IPS-20b (cell line): ENCODE results near the gene GAS7.

Experiments used
- H3K27ac ChIP-seq: one replicate; pipeline ENCODE4 v1.5.1; 2013; ENCODE audit warnings: low read length
- H3K27me3 ChIP-seq: 2 replicates; pipeline ENCODE4 v1.6.1; 2013; ENCODE audit warnings: mild to moderate bottlenecking, low read length, inconsistent platforms; ENCODE audit not compliant: insufficient read depth
- H3K36me3 ChIP-seq: 2 replicates; pipeline ENCODE4 v1.6.1; 2013; ENCODE audit warnings: low read depth, mild to moderate bottlenecking, inconsistent platforms, low read length, moderate library complexity; ENCODE audit not compliant: insufficient read depth
- H3K4me1 ChIP-seq: 2 replicates; pipeline ENCODE4 v1.6.1; 2013; ENCODE audit warnings: mild to moderate bottlenecking, control low read depth, inconsistent platforms, low read length, moderate library complexity; ENCODE audit not compliant: insufficient read depth
- H3K4me3 ChIP-seq: 2 replicates; pipeline ENCODE4 v1.5.1; 2013; ENCODE audit warnings: mild to moderate bottlenecking, low read length, inconsistent platforms
- H3K9ac ChIP-seq: 2 replicates; pipeline ENCODE4 v1.6.1; 2013; ENCODE audit warnings: low read depth, mild to moderate bottlenecking, inconsistent platforms, low read length, moderate library complexity
- H3K9me3 ChIP-seq: 2 replicates; pipeline ENCODE4 v1.6.1; 2013; ENCODE audit warnings: mild to moderate bottlenecking, low read depth, low read length, inconsistent platforms; ENCODE audit not compliant: insufficient read depth

Gene GAS7

DNA sequence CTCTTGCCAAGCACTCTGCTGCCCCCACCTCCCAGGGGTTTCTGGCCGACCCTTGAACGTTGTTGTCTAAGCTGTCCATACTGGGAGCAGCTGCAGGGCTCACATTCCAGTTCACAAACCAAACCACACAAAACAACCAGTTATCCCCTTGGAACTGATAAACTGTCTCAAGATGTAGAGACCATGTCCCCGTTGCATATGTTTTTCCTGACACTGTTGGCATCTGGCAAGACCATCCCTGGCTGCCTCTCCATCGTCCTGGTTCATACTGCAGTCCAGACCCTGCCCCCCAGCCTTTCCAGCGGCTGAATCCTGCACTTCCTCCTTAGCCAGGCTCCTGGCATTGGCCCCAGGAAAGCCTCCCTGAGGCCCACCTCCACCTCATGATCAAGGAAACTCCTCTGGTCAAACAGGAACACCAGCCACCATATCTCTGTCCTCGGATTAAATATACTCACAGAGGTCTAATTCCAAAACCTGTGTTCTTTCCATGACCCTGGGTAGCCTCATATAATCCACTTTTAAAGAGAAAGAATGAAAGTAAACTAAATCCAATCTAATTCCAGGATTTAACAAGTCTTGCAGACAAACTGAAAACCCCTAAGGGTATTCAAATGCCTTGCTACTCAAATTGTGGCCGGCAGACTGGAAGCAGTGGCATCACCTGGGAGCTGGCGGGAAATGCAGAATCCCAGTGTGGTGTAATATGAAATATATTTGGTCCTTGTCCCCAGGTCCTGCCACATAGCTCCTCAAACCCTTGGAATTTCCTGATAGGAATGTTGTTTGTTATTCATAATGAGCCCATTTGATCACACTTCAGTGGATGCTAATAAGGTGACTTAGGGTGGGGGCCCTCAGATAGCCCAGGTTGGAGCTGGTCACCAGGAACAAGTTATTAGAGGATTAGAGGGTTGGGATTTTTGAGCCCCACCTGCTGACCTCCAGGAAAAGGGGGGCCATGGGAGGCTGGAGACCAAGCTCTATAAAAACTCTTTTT, 14.2 kb downstream of the GAS7 start:
- peaks cover 11% of the 10 kb centered on the region for H3K4me1 ChIP-seq
- no peak overlapping the region for H3K27ac ChIP-seq

DNA sequence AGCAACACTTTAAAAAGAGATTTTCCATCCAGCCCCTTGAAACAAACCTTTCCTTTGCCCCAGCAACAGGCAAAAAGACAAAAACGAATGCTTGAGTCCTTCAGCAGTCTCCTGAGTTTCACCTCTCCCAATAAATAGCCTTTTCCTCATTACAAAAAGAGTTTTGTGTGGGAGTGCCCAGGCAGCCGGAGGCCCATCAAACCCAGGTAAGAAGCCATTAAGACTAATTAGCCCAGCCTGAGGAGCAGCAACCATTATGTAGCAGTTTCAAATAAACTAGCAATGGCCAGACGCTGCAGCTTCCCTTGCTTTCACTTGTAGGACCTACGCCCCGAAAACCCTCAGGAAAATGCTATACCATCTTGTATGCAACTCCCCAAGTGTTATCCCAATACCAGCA, 15.6 kb downstream of the GAS7 start:
- no peak overlapping the region for H3K27ac ChIP-seq
- no peak overlapping the region for H3K9ac ChIP-seq
- no peaks in the 10 kb centered on the region for H3K27me3 ChIP-seq

More for the DNA sequence above, 14.2 kb downstream of the GAS7 start:
- no peak overlapping the region for H3K4me3 ChIP-seq
- H3K9ac ChIP-seq: no peak overlapping the region
- H3K9me3 ChIP-seq: no peaks in the 10 kb centered on the region
- no peaks in the 10 kb centered on the region for H3K36me3 ChIP-seq
- H3K27me3 ChIP-seq: no peaks in the 10 kb centered on the region

DNA sequence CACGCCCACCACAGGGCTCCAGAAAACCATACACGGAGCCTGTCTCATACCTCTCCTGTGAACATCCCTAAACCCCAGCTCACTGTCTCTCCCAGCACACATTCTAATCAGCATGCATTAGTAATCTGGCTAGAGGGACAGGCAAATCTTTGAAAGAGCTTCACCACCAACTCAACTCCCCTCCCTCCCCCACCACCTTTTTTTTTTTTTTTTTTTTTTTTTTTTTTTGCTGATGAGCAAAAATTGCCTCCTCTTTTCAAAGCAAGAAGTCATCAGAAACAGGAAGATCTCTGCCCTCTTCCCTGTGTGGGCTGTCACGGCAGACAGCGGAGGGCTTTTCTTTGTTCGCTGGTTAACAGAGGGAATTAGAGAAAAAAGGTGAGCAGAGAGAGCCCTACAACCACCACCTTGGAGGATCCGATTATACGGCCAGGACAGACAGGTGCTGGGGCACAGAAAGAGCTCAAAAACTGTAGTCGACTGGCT, 19.9 kb downstream of the GAS7 start:
- no peaks in the 10 kb centered on the region for H3K9me3 ChIP-seq

More for the DNA sequence above, 15.6 kb downstream of the GAS7 start:
- Histone ChIP-seq H3K4me3 (no peak overlapping the region), H3K9me3 (no peaks in the 10 kb centered on the region), H3K36me3 (no peaks in the 10 kb centered on the region), H3K4me1 (peaks cover 19% of the 10 kb centered on the region)

GRCh38 chr17:10177913-10178505, 20.4 kb downstream of the GAS7 start:
- no peak overlapping the region for H3K9ac ChIP-seq
- H3K27me3 ChIP-seq: no peaks in the 10 kb centered on the region
- 0 out of 2 replicates have a peak overlapping the region, but pooled peaks have one; percentile 14 for H3K4me3 ChIP-seq
- H3K4me1 ChIP-seq: peaks cover 27% of the 10 kb centered on the region
- H3K27ac ChIP-seq: no peak overlapping the region
- H3K9me3 ChIP-seq: no peaks in the 10 kb centered on the region
- no peaks in the 10 kb centered on the region for H3K36me3 ChIP-seq

More for the DNA sequence above, 19.9 kb downstream of the GAS7 start:
- H3K4me3 ChIP-seq: 0 out of 2 replicates have a peak overlapping the region, but pooled peaks have one; percentile 2
- no peaks in the 10 kb centered on the region for H3K36me3 ChIP-seq
- H3K27ac ChIP-seq: no peak overlapping the region
- no peaks in the 10 kb centered on the region for H3K27me3 ChIP-seq
- H3K4me1 ChIP-seq: peaks cover 27% of the 10 kb centered on the region
- no peak overlapping the region for H3K9ac ChIP-seq

- Histone ChIP-seq H3K27me3 (no peaks in the 10 kb centered on the region), H3K4me1 (peaks cover 30% of the 10 kb centered on the region), H3K9ac (peak overlapping the region; percentile 26; the same call in 1 of the 2 replicates), H3K9me3 (no peaks in the 10 kb centered on the region), H3K4me3 (0 out of 2 replicates have a peak overlapping the region, but pooled peaks have one; percentile 14), H3K27ac (no peak overlapping the region), H3K36me3 (no peaks in the 10 kb centered on the region)
Measured at GRCh38 chr17:10177131-10177912, 21.1 kb downstream of the GAS7 start.

GRCh38 chr17:10173913-10174312, 24.5 kb downstream of the GAS7 start:
- Histone ChIP-seq H3K27me3 (no peaks in the 10 kb centered on the region), H3K4me1 (peaks cover 30% of the 10 kb centered on the region), H3K36me3 (no peaks in the 10 kb centered on the region), H3K9ac (no peak overlapping the region), H3K9me3 (no peaks in the 10 kb centered on the region), H3K4me3 (no peak overlapping the region), H3K27ac (no peak overlapping the region)

DNA sequence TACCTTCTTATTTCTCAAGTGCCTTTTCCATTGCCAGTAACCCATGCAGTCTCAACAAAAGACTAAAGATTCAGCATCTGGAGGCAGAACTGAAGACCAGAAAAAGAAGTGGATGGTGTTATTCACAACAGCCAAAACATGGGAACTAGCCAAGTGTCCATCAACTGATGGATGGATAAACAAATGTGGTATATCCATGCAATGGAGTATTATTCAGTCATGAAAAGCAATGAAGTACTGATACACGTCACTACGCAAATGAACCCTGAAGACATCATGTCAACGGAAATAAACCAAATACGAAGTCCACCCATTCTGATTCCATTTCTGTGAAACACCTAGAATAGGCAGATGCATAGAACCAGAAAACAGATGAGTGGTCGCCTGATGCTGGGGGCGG, 25.6 kb downstream of the GAS7 start:
- no peak overlapping the region for H3K4me3 ChIP-seq
- no peaks in the 10 kb centered on the region for H3K27me3 ChIP-seq
- no peak overlapping the region for H3K27ac ChIP-seq
- H3K9me3 ChIP-seq: no peaks in the 10 kb centered on the region
- no peak overlapping the region for H3K9ac ChIP-seq
- peaks cover 23% of the 10 kb centered on the region for H3K4me1 ChIP-seq
- no peaks in the 10 kb centered on the region for H3K36me3 ChIP-seq

DNA sequence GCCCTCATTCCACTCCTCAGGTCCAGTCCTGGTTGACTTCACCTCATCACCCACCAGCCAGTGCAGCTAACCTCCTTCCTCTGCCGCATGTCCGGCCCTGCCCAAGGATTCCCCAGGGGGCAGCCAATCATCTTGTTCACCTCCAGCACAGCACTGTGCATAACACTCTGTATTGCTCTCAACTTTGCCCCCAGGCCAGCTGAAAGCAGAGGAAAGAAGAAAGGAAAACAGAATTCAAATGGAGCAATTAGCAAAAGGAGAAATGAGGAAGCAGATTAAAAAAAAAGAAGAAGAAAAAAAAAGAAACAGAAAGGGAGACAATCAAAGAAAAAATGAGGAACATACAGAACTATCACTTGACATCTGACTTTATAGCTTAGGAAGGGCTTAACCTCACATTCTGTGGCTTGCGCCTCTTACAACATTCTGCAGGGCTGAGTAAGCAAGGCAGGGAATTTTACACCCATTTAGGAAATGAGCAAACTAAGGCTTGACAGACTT, 26.1 kb downstream of the GAS7 start:
- H3K9me3 ChIP-seq: no peaks in the 10 kb centered on the region
- H3K4me1 ChIP-seq: peaks cover 18% of the 10 kb centered on the region

GRCh38 chr17:10171581-10171981, 26.8 kb downstream of the GAS7 start:
- Histone ChIP-seq H3K36me3 (no peaks in the 10 kb centered on the region), H3K27ac (no peak overlapping the region), H3K4me1 (peaks cover 11% of the 10 kb centered on the region; the same call in 1 of the 2 replicates), H3K9me3 (no peaks in the 10 kb centered on the region), H3K4me3 (no peak overlapping the region), H3K27me3 (no peaks in the 10 kb centered on the region), H3K9ac (no peak overlapping the region)

More for the DNA sequence above, 26.1 kb downstream of the GAS7 start:
- H3K27ac ChIP-seq: no peak overlapping the region
- H3K36me3 ChIP-seq: no peaks in the 10 kb centered on the region
- no peaks in the 10 kb centered on the region for H3K27me3 ChIP-seq
- no peak overlapping the region for H3K4me3 ChIP-seq
- H3K9ac ChIP-seq: no peak overlapping the region

DNA sequence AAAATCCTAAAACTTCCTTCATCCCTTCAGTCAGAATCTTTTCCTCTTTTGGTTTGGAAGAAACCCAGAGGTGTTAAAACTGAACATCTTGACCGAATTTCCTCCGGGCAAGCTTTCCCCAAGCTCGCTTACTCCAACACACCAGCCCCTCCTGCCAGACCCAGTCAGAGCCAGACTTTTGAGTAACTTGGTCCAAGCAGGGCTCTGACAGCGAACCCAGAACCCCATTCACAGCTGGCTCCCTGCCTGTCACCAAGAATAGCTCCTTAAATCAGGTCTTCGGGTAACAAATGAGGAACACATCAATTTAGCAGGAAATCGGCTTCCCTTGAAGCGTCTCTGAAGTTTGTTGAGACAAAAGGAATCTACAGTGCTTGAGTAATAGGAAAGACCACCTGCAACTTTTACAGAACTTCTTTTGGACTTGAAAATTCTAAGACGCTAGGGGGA, 27.3 kb downstream of the GAS7 start:
- H3K9ac ChIP-seq: no peak overlapping the region
- H3K4me3 ChIP-seq: no peak overlapping the region
- H3K27me3 ChIP-seq: no peaks in the 10 kb centered on the region
- H3K36me3 ChIP-seq: no peaks in the 10 kb centered on the region
- H3K9me3 ChIP-seq: no peaks in the 10 kb centered on the region
- peaks cover 11% of the 10 kb centered on the region; the same call in 1 of the 2 replicates for H3K4me1 ChIP-seq
- no peak overlapping the region for H3K27ac ChIP-seq

DNA sequence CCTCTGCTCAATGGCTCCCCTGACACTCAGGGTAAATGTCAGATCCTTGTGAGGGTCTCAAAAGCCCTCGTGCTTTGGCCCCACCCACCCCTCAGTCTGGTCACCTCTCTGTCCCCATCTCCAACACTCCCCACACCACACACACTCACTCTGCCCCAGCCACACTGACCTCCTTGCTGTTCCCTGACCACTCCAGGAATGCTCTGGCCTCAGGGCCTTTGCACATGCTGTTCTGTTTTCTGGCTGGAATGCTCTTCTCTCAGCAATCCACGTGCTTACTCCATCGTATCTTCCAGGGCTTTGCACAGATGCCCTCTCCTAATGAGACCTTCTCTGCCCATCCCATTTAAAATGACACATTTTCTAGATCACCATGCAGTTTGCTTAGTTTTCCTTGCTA, 28.2 kb downstream of the GAS7 start:
- no peaks in the 10 kb centered on the region for H3K36me3 ChIP-seq
- no peak overlapping the region for H3K9ac ChIP-seq
- H3K4me3 ChIP-seq: no peak overlapping the region
- H3K27ac ChIP-seq: no peak overlapping the region
- peaks cover 11% of the 10 kb centered on the region; the same call in 1 of the 2 replicates for H3K4me1 ChIP-seq
- H3K9me3 ChIP-seq: no peaks in the 10 kb centered on the region
- no peaks in the 10 kb centered on the region for H3K27me3 ChIP-seq
